Measurements from ENCODE around the gene KLHL2.
A peak's percentile ranks its signal among the peaks of the same experiment; 100 is the strongest.
"Not testable (repeated sequence)": the region's sequence is repeated elsewhere in the genome, so short reads cannot be mapped to it uniquely, and the experiment has no call there.

The KLHL2 gene

GRCh38 chr4:165207431-165208220 is at the start of gene KLHL2:
Gene KLHL2, plus strand, starts transcription at chr4:165207561. Its CDS starts 316 bp downstream, at chr4:165207877.
- peak; percentile 57 for DNase-seq

- DNase-seq: no peak
Measured at GRCh38 chr4:165158762-165159161, 48.6 kb upstream of the KLHL2 start.

- DNase-seq: no peak
Measured at GRCh38 chr4:165164257-165164656, 43.1 kb upstream of the KLHL2 start.

- DNase-seq: not testable (repeated sequence)
Measured at GRCh38 chr4:165166872-165167271, 40.5 kb upstream of the KLHL2 start.

GRCh38 chr4:165167650-165168049 is 39.7 kb upstream of the KLHL2 start:
- DNase-seq: no peak

- DNase-seq: no peak
Measured at GRCh38 chr4:165170819-165171218, 36.5 kb upstream of the KLHL2 start.

GRCh38 chr4:165175470-165175869 is 31.9 kb upstream of the KLHL2 start:
- not testable (repeated sequence) for DNase-seq

- DNase-seq: no peak
Measured at GRCh38 chr4:165175879-165176278, 31.5 kb upstream of the KLHL2 start.

- DNase-seq: no peak
Measured at GRCh38 chr4:165177725-165178666, 29.4 kb upstream of the KLHL2 start.

- no peak for DNase-seq
Measured at GRCh38 chr4:165184220-165184619, 23.1 kb upstream of the KLHL2 start.

GRCh38 chr4:165184998-165185397 is 22.4 kb upstream of the KLHL2 start:
- DNase-seq: not testable (repeated sequence)

- no peak for DNase-seq
Measured at GRCh38 chr4:165185448-165185847, 21.9 kb upstream of the KLHL2 start.

GRCh38 chr4:165190591-165191347 is 16.6 kb upstream of the KLHL2 start:
- no peak for DNase-seq

GRCh38 chr4:165191348-165191656 is 16.1 kb upstream of the KLHL2 start:
- no peak for DNase-seq

GRCh38 chr4:165191814-165192499 is 15.4 kb upstream of the KLHL2 start:
- DNase-seq: no peak

- DNase-seq: no peak
Measured at GRCh38 chr4:165192500-165192898, 14.9 kb upstream of the KLHL2 start.

GRCh38 chr4:165192956-165193355 is 14.4 kb upstream of the KLHL2 start:
- no peak for DNase-seq

GRCh38 chr4:165194368-165194767 is 13.0 kb upstream of the KLHL2 start:
- no peak for DNase-seq

- no peak for DNase-seq
Measured at GRCh38 chr4:165198329-165198728, 9.0 kb upstream of the KLHL2 start.

GRCh38 chr4:165199286-165199685 is 8.1 kb upstream of the KLHL2 start:
- DNase-seq: peak; percentile 26

- DNase-seq: no peak
Measured at GRCh38 chr4:165199722-165200121, 7.6 kb upstream of the KLHL2 start.

- DNase-seq: no peak
Measured at GRCh38 chr4:165201806-165202205, 5.6 kb upstream of the KLHL2 start.
